B cell (primary cell): ENCODE results near the gene B3GLCT. TPM values are rescaled to one million over a fixed set of nuclear protein-coding genes. Genes with fewer than 3 reads are reported as not detected.

Experiments
- ATAC-seq: fragments of 200-7000 bp; cut with Tn5 transposase; one replicate; pipeline ENCODE4 v1.10.0; 2021; ENCODE audit warnings: low read depth, mild to moderate bottlenecking, moderate number of reproducible peaks, moderate library complexity
- CTCF ChIA-PET: fragments of 350-600 bp; sonication (Branson Sonifier 250); formaldehyde crosslinking; loops from one replicate; lab custom pipeline; 2021; ENCODE audit warnings: antibody characterized with exemption, inconsistent platforms; lab: Charles Lee
- POLR2A ChIA-PET: fragments of 350-600 bp; sonication (Branson Sonifier 250); formaldehyde crosslinking; loops from one replicate; lab custom pipeline; 2021; ENCODE audit warnings: antibody characterized with exemption; lab: Charles Lee
- DNase-seq: peaks from one replicate; pipeline ENCODE4 v3.0.0; 2013
- H2AFZ ChIP-seq: 2 replicates; pipeline ENCODE4 v1.6.1; 2012; ENCODE audit warnings: mild to moderate bottlenecking, low read depth, low read length; ENCODE audit not compliant: insufficient read depth, poor library complexity, severe bottlenecking
- H3K27ac ChIP-seq, 2 donors: 1 replicate in 1 of 2; 2 replicates in 1 of 2; pipeline ENCODE4 v1.5.1; 2012 to 2013; ENCODE audit warnings: low read length in 2 of 2, mild to moderate bottlenecking in 2 of 2, moderate library complexity in 1 of 2
- H3K27me3 ChIP-seq, 4 experiments: fragments of 200-600 bp in 1 of 4; sonication (generic) in 1 of 4; replicated peaks in 1 of 4; 1 replicate in 2 of 4; 2 replicates in 2 of 4; pipeline versions ENCODE4 v1.6.1 to v1.7.0; 2013 to 2016; ENCODE audit warnings: low read length in 3 of 4, mild to moderate bottlenecking in 2 of 4, mixed read lengths in 1 of 4, moderate library complexity in 1 of 4; ENCODE audit not compliant: insufficient read depth in 4 of 4, control insufficient read depth in 3 of 4; ENCODE audit errors: control extremely low read depth in 1 of 4
- H3K36me3 ChIP-seq, 2 experiments: replicated peaks in 1 of 2; 1 replicate in 1 of 2; 2 replicates in 1 of 2; pipeline versions ENCODE4 v1.6.1 to v1.7.1; 2013; ENCODE audit warnings: low read length in 1 of 2; ENCODE audit not compliant: insufficient read depth in 2 of 2, control insufficient read depth in 1 of 2; ENCODE audit errors: control extremely low read depth in 1 of 2, extremely low read depth in 1 of 2
- H3K4me1 ChIP-seq, 2 donors: fragments of 200-600 bp in 1 of 2; sonication (generic) in 1 of 2; 1 replicate in 1 of 2; 2 replicates in 1 of 2; pipeline versions ENCODE4 v1.5.1 to v1.6.1; 2013 to 2017; ENCODE audit warnings: low read length in 2 of 2; ENCODE audit not compliant: control insufficient read depth in 2 of 2, insufficient read depth in 2 of 2
- H3K4me2 ChIP-seq: replicated peaks from 2 replicates; pipeline ENCODE3; 2012; ENCODE audit warnings: mild to moderate bottlenecking, low read depth, low read length; ENCODE audit not compliant: poor library complexity, severe bottlenecking
- H3K4me3 ChIP-seq, 5 experiments: fragments of 200-600 bp in 1 of 5; sonication (generic) in 1 of 5; 1 replicate in 3 of 5; 2 replicates in 2 of 5; pipeline versions ENCODE4 v1.5.1 to v1.7.0; 2011 to 2016; ENCODE audit warnings: low read length in 4 of 5, mild to moderate bottlenecking in 4 of 5, low read depth in 2 of 5, control low read depth in 1 of 5, moderate library complexity in 1 of 5; ENCODE audit not compliant: insufficient read depth in 1 of 5; ENCODE audit errors: control extremely low read depth in 1 of 5, extremely low read depth in 1 of 5
- H3K79me2 ChIP-seq: fragments of 200-600 bp; sonication (generic); one replicate; pipeline ENCODE4 v1.6.0; 2016; ENCODE audit warnings: low read length; ENCODE audit not compliant: control insufficient read depth, insufficient read depth
- H3K9ac ChIP-seq: fragments of 200-600 bp; sonication (generic); 2 replicates; pipeline ENCODE4 v1.6.1; 2017; ENCODE audit warnings: mild to moderate bottlenecking, low read length, moderate library complexity
- H3K9me3 ChIP-seq, 3 donors: one replicate each; pipeline versions ENCODE4 v1.6.1 to v1.7.1; 2013; ENCODE audit warnings: low read length in 2 of 3; ENCODE audit not compliant: control insufficient read depth in 2 of 3, insufficient read depth in 1 of 3; ENCODE audit errors: control extremely low read depth in 1 of 3
- H4K20me1 ChIP-seq: 2 replicates; pipeline ENCODE4 v1.6.0; 2012; ENCODE audit warnings: mild to moderate bottlenecking, low read length; ENCODE audit not compliant: insufficient read depth, control insufficient read depth, poor library complexity, severe bottlenecking
- H3K27ac Mint-ChIP-seq: one replicate; pipeline ENCODE4 v1.8.0; 2021; ENCODE audit warnings: mixed read lengths
- H3K27me3 Mint-ChIP-seq: one replicate; pipeline ENCODE4 v1.8.0; 2021; ENCODE audit warnings: mixed read lengths
- H3K4me1 Mint-ChIP-seq: one replicate; pipeline ENCODE4 v1.8.0; 2021; ENCODE audit warnings: mixed read lengths
- H3K4me3 Mint-ChIP-seq: one replicate; pipeline ENCODE4 v1.8.0; 2021; ENCODE audit warnings: mixed read lengths
- H3K9me3 Mint-ChIP-seq: one replicate; pipeline ENCODE4 v1.8.0; 2022; ENCODE audit warnings: mixed read lengths; ENCODE audit not compliant: insufficient read depth
- EZH2 ChIP-seq: IDR thresholded peaks from 2 replicates; pipeline ENCODE4 v1.6.1; 2012; ENCODE audit warnings: borderline replicate concordance, low read depth, mild to moderate bottlenecking, moderate library complexity, low read length; ENCODE audit not compliant: insufficient read depth, poor library complexity, severe bottlenecking
- WGBS: methylation state at CpG from one replicate; pipeline ENCODE4 v1.1.5; 2013; ENCODE audit warnings: missing lambda C conversion rate; ENCODE audit not compliant: insufficient coverage; 5-methylcytosine and 5-hydroxymethylcytosine counted together
- intact Hi-C: fragments of 100-400 bp; cut with micrococcal nuclease; formaldehyde crosslinking; loops from one replicate; pipeline ENCODE4 v1.10.0; 2022
- polyA plus RNA-seq: library from polyadenylated mRNA; depleted of rRNA; stranded (reverse); fragments of >200 nt; gene quantifications from 2 replicates; pipeline ENCODE4 v1.2.3, GENCODE V29; 2012
- total RNA-seq, 2 donors: library from RNA; stranded (reverse); fragments of 120-200 nt in 1 of 2; gene quantifications; 1 replicate in 1 of 2; 2 replicates in 1 of 2; pipeline versions ENCODE4 v1.2.3 to v1.2.4, GENCODE V29; 2013 to 2022
- TF ChIP-seq, protein P1 (sequence below): fragments of 200-600 bp; IDR thresholded peaks from one replicate; pipeline ENCODE4 v1.8.0; 2022; ENCODE audit warnings: antibody characterized with exemption, mild to moderate bottlenecking

Gene B3GLCT
- total and polyA plus RNA-seq, 2 donors (not counting 1 experiment from before 2014, with no cell fraction given): 1.4 to 6.2 TPM

DNA sequence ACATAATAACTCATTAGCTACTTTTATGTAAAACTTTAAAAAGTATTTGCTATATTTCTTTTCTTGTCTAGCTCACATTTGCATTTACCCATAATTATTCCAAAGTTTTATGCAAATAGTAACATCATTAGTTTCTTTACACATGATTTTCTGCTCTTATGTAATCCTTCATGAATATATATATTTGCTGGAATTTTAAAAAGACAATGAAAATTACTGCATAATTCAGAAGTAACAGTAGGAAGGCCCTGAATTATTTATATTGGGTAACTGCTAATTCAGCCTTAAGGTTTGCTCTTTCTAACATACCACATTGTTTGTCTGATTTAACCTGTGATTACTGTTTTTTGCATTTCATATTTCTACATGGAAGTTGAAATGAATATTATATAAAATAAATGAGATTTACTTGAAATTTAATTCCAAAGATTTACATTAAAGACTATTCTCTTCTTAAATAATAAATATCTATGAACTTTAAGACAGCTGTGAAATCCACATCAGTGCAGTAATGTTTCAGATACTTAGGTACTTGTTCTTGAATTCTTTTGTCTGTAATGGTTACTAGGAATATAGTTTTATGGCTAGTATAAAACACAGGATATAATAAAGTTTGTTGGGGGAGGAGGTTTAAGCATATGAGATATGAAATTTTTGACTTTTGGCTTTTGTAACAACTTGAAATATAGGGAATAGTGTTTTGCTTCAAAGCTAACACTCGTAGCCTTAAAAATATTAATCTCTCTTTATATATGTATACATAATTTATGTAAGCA lies 46.0 kb downstream of the B3GLCT start:
- no peak for ATAC-seq
- Histone ChIP-seq H3K4me1 (no peaks in the 10 kb centered on the region), H3K9ac (no peak overlapping the region), H3K27me3 (no peaks in the 10 kb centered on the region), H3K4me2 (no peak overlapping the region), H3K4me3 (no peak overlapping the region), H2AFZ (no peak overlapping the region), H3K36me3 (peaks cover 0 to 5% of the 10 kb centered on the region in 2 experiments), H4K20me1 (no peaks in the 10 kb centered on the region), H3K9me3 (no peaks in the 10 kb centered on the region), H3K79me2 (no peaks in the 10 kb centered on the region), H3K27ac (no peak overlapping the region)
- no peaks in the 10 kb centered on the region for H3K27me3 Mint-ChIP-seq
- H3K4me1 Mint-ChIP-seq: no peaks in the 10 kb centered on the region
- no CpG with 5 or more reads among the region's 1 CpG for WGBS
- ChIA-PET CTCF (interaction anchor here (1.1 to 2.1 kb wide), 3 partner anchors 10 to 178 kb away, joined by 3 to 14 read pairs (median 6); no protein-coding TSS in a partner anchor), POLR2A (no interaction called here)
- no peak overlapping the region for H3K27ac Mint-ChIP-seq
- H3K9me3 Mint-ChIP-seq: no peaks in the 10 kb centered on the region
- intact Hi-C loops: no loop called here
- no peak for DNase-seq
- no peak overlapping the region for H3K4me3 Mint-ChIP-seq
- no peak for TF ChIP-seq EZH2
- TF ChIP-seq, protein P1, sequence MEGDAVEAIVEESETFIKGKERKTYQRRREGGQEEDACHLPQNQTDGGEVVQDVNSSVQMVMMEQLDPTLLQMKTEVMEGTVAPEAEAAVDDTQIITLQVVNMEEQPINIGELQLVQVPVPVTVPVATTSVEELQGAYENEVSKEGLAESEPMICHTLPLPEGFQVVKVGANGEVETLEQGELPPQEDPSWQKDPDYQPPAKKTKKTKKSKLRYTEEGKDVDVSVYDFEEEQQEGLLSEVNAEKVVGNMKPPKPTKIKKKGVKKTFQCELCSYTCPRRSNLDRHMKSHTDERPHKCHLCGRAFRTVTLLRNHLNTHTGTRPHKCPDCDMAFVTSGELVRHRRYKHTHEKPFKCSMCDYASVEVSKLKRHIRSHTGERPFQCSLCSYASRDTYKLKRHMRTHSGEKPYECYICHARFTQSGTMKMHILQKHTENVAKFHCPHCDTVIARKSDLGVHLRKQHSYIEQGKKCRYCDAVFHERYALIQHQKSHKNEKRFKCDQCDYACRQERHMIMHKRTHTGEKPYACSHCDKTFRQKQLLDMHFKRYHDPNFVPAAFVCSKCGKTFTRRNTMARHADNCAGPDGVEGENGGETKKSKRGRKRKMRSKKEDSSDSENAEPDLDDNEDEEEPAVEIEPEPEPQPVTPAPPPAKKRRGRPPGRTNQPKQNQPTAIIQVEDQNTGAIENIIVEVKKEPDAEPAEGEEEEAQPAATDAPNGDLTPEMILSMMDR: no peak

DNA sequence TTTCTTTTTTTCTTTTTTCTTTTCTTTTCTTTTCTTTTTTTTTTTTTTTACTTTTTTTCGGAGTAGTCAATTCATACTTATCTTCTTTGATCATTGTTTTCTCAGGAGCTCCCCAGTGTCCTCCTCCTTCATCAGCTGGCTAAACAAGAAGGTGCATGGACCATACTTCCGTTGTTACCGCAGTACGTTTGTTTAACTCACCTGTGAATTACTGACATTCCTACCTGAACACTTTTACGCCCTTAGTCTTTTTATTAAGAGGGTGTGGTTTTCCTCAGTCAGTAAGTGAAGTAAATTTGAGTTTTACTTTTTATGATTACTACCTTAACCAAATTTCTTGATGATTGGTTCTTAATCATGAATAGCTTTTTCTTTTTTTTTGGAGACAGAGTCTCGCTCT lies 47.1 kb downstream of the B3GLCT start:
- H3K79me2 ChIP-seq: no peaks in the 10 kb centered on the region
- POLR2A ChIA-PET: no interaction called here
- no peaks in the 10 kb centered on the region for H4K20me1 ChIP-seq
- DNase-seq (no peak), ATAC-seq (no peak)
- no peaks in the 10 kb centered on the region for H3K9me3 ChIP-seq
- H3K27me3 ChIP-seq: no peaks in the 10 kb centered on the region
- H3K9me3 Mint-ChIP-seq: peaks cover 3% of the 10 kb centered on the region
- peaks cover 0 to 5% of the 10 kb centered on the region in 2 experiments for H3K36me3 ChIP-seq
- CTCF ChIA-PET: interaction anchor here (1.2 to 1.4 kb wide), 2 partner anchors 11 to 177 kb away, joined by 6 read pairs; no protein-coding TSS in a partner anchor
- no peak overlapping the region for H2AFZ ChIP-seq
- no peak overlapping the region for H3K4me2 ChIP-seq
- H3K4me3 ChIP-seq: no peak overlapping the region
- TF ChIP-seq, protein P1: no peak
- no peak for TF ChIP-seq EZH2
- H3K4me1 ChIP-seq: no peaks in the 10 kb centered on the region
- H3K27me3 Mint-ChIP-seq: no peaks in the 10 kb centered on the region
- no peak overlapping the region for H3K27ac Mint-ChIP-seq
- intact Hi-C loops: no loop called here
- no peaks in the 10 kb centered on the region for H3K4me1 Mint-ChIP-seq
- WGBS: no CpG with 5 or more reads among the region's 6 CpGs
- no peak overlapping the region for H3K27ac ChIP-seq
- H3K4me3 Mint-ChIP-seq: no peak overlapping the region
- no peak overlapping the region for H3K9ac ChIP-seq
